Fibroblast of lung (primary cell): ENCODE measurements around the gene RPS8.

Source experiments
- EZH2 ChIP-seq: IDR thresholded peaks from 2 replicates; pipeline ENCODE4 v1.5.1; 2012; ENCODE audit warnings: low read length, control low read depth, mild to moderate bottlenecking; ENCODE audit errors: missing control alignments
- TF ChIP-seq, protein P1 (sequence below), 2 donors: IDR thresholded peaks in 1 of 2; conservative IDR thresholded peaks in 1 of 2; 1 replicate in 1 of 2; 2 replicates in 1 of 2; pipeline ENCODE4 v1.5.1; 2011 to 2012; ENCODE audit warnings: low read length in 2 of 2, control low read depth in 1 of 2, inconsistent platforms in 1 of 2, low read depth in 1 of 2, mild to moderate bottlenecking in 1 of 2

DNA sequence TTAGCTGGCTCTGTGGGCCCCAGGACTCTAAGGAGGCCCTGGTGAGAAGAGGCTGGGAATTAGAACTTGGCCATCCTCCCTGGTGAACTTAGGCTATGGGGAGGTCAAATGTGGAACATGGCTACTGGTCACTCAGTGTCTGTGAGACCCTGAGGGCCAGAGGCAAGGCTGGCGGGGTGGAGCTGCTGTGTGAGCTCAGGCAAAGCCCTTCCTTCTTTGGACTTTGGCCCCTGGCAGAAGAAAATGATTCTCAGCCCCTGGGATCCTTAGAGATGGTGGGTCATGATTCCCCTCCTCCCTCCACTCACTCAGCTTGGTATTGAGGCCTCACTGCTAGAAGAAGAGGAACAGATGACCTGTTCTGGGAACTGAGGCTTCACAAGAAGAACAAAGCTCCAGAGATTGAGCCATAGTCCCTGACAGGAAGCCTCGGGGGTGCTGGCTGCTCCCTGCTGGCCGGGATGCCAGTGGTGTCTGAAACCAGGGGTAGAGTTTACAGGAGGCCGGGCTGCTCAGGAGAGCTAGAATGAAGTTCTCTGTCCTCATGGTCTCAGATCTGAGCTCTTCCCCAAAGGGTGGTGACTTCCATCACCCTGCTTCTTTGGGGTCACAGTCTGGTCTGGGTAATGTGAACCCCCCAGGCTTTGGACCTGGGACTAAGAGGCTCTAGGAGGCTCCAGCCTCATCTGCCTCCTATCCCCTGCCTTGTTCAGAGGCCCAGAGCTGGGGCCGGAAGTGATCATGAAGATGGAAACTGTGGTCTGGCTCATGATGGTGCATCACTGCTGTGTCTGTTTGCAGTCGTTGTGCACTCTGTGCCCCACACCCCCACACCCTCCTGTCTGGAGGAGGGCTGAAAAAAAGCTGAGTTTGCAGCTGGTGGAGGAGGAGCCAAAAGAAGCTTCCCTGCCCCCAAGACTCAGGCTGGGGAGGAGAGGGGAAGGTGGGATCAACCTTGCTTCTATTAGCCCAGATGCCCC lies 33.9 kb downstream of the RPS8 start:
- TF ChIP-seq EZH2, result no peak
- TF ChIP-seq, protein P1, sequence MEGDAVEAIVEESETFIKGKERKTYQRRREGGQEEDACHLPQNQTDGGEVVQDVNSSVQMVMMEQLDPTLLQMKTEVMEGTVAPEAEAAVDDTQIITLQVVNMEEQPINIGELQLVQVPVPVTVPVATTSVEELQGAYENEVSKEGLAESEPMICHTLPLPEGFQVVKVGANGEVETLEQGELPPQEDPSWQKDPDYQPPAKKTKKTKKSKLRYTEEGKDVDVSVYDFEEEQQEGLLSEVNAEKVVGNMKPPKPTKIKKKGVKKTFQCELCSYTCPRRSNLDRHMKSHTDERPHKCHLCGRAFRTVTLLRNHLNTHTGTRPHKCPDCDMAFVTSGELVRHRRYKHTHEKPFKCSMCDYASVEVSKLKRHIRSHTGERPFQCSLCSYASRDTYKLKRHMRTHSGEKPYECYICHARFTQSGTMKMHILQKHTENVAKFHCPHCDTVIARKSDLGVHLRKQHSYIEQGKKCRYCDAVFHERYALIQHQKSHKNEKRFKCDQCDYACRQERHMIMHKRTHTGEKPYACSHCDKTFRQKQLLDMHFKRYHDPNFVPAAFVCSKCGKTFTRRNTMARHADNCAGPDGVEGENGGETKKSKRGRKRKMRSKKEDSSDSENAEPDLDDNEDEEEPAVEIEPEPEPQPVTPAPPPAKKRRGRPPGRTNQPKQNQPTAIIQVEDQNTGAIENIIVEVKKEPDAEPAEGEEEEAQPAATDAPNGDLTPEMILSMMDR (conservative IDR thresholded peaks at IDR 0.05 in 1 of 2, IDR thresholded peaks at IDR 0.05 in 1 of 2; ENCODE audit: low read depth in 1 of 2, low read length in 2 of 2), result no peak
